Effector memory CD4-positive, alpha-beta T cell (primary cell): Measurements from ENCODE around the gene NEU4.

Source experiments
- DNase-seq, 3 donors: peaks; one replicate each; pipeline ENCODE4 v3.0.0-alpha.2; 2020
- H3K27ac ChIP-seq: 2 replicates; pipeline ENCODE4 v1.7.0; 2013; ENCODE audit warnings: mild to moderate bottlenecking, low read length, moderate library complexity; ENCODE audit not compliant: insufficient read depth, poor library complexity, severe bottlenecking
- H3K27me3 ChIP-seq: replicated peaks from 2 replicates; pipeline ENCODE4 v1.7.0; 2013; ENCODE audit warnings: mild to moderate bottlenecking, low read length; ENCODE audit not compliant: insufficient read depth, control insufficient read depth, poor library complexity, severe bottlenecking
- H3K36me3 ChIP-seq: 2 replicates; pipeline ENCODE4 v1.7.0; 2013; ENCODE audit warnings: mild to moderate bottlenecking, low read length, moderate library complexity; ENCODE audit not compliant: control insufficient read depth, insufficient read depth
- H3K4me1 ChIP-seq: 2 replicates; pipeline ENCODE4 v1.7.0; 2013; ENCODE audit warnings: low read length, mild to moderate bottlenecking; ENCODE audit not compliant: control insufficient read depth, insufficient read depth, poor library complexity, severe bottlenecking
- H3K4me3 ChIP-seq: 2 replicates; pipeline ENCODE4 v1.7.0; 2013; ENCODE audit warnings: low read length, low read depth, mild to moderate bottlenecking; ENCODE audit not compliant: insufficient read depth, poor library complexity, severe bottlenecking
- H3K9me3 ChIP-seq: 2 replicates; pipeline ENCODE4 v1.7.0; 2013; ENCODE audit warnings: mild to moderate bottlenecking, low read length, moderate library complexity; ENCODE audit not compliant: control insufficient read depth

The NEU4 gene

GRCh38 chr2:241857041-241857541 lies 48.1 kb downstream of the NEU4 start:
- H3K9me3 ChIP-seq: no peaks in the 10 kb centered on the region
- DNase-seq: no peak
- peaks cover 33% of the 10 kb centered on the region for H3K4me1 ChIP-seq
- H3K4me3 ChIP-seq: peak overlapping the region; percentile 63
- no peaks in the 10 kb centered on the region for H3K36me3 ChIP-seq
- no peaks in the 10 kb centered on the region for H3K27me3 ChIP-seq
- peak overlapping the region; percentile 59 for H3K27ac ChIP-seq

GRCh38 chr2:241857572-241858121 lies 48.7 kb downstream of the NEU4 start:
- Histone ChIP-seq H3K4me1 (peaks cover 33% of the 10 kb centered on the region), H3K27ac (peak overlapping the region; percentile 59), H3K27me3 (no peaks in the 10 kb centered on the region)

GRCh38 chr2:241858206-241859016 lies 49.4 kb downstream of the NEU4 start, which contains the start of gene PDCD1:
Gene PDCD1, minus strand, starts transcription at chr2:241858894. Its CDS starts 56 bp downstream, at chr2:241858838.
- Histone ChIP-seq H3K27me3 (no peaks in the 10 kb centered on the region), H3K27ac (peak within 1 kb of the TSS; percentile 59), H3K9me3 (no peaks in the 10 kb centered on the region), H3K36me3 (no peaks in the 10 kb centered on the region), H3K4me3 (peak within 1 kb of the TSS; percentile 63), H3K4me1 (peaks cover 39% of the 10 kb centered on the region)
- peak in 2 of 3 donors; percentile 34 to 46 for DNase-seq

More at GRCh38 chr2:241857572-241858121, 48.7 kb downstream of the NEU4 start:
- peak overlapping the region; percentile 63 for H3K4me3 ChIP-seq
- no peaks in the 10 kb centered on the region for H3K9me3 ChIP-seq
- H3K36me3 ChIP-seq: no peaks in the 10 kb centered on the region
- no peak for DNase-seq

- no peak for DNase-seq
- H3K27me3 ChIP-seq: no peaks in the 10 kb centered on the region
- no peaks in the 10 kb centered on the region for H3K36me3 ChIP-seq
- H3K4me1 ChIP-seq: peaks cover 43% of the 10 kb centered on the region
- peak overlapping the region; percentile 59 for H3K27ac ChIP-seq
- peak overlapping the region; percentile 63 for H3K4me3 ChIP-seq
- no peaks in the 10 kb centered on the region for H3K9me3 ChIP-seq
Observed at GRCh38 chr2:241859017-241859435, 50.0 kb downstream of the NEU4 start.

- Histone ChIP-seq H3K36me3 (no peaks in the 10 kb centered on the region), H3K27ac (peak overlapping the region; percentile 59), H3K9me3 (no peaks in the 10 kb centered on the region), H3K4me3 (peak overlapping the region; percentile 63), H3K27me3 (no peaks in the 10 kb centered on the region), H3K4me1 (peaks cover 43% of the 10 kb centered on the region)
- no peak for DNase-seq
Observed at GRCh38 chr2:241859436-241860183, 50.6 kb downstream of the NEU4 start.

GRCh38 chr2:241860184-241861078 lies 51.4 kb downstream of the NEU4 start:
- H3K4me1 ChIP-seq: peaks cover 43% of the 10 kb centered on the region
- no peaks in the 10 kb centered on the region for H3K9me3 ChIP-seq
- H3K36me3 ChIP-seq: no peaks in the 10 kb centered on the region
- H3K27ac ChIP-seq: peak overlapping the region; percentile 59
- peak overlapping the region; percentile 63 for H3K4me3 ChIP-seq
- no peak for DNase-seq
- no peaks in the 10 kb centered on the region for H3K27me3 ChIP-seq

- H3K9me3 ChIP-seq: no peaks in the 10 kb centered on the region
- DNase-seq: no peak
- no peak overlapping the region for H3K4me3 ChIP-seq
- peaks cover 43% of the 10 kb centered on the region for H3K4me1 ChIP-seq
- H3K27ac ChIP-seq: no peak overlapping the region
- no peaks in the 10 kb centered on the region for H3K36me3 ChIP-seq
- H3K27me3 ChIP-seq: no peaks in the 10 kb centered on the region
Observed at GRCh38 chr2:241861264-241861663, 52.3 kb downstream of the NEU4 start.

GRCh38 chr2:241862093-241862492 lies 53.1 kb downstream of the NEU4 start:
- H3K27me3 ChIP-seq: no peaks in the 10 kb centered on the region

More at GRCh38 chr2:241862093-241862492, 53.1 kb downstream of the NEU4 start:
- Histone ChIP-seq H3K4me1 (peaks cover 49% of the 10 kb centered on the region), H3K9me3 (no peaks in the 10 kb centered on the region), H3K36me3 (no peaks in the 10 kb centered on the region), H3K4me3 (no peak overlapping the region), H3K27ac (no peak overlapping the region)
- no peak for DNase-seq
